GM18861 (cell line): ENCODE data around the gene CHI3L1.

Source experiments
- ATAC-seq: cut with Tn5 transposase; IDR thresholded peaks from one replicate; pipeline ENCODE4 v1.9.1; 2021; ENCODE audit not compliant: unreplicated experiment

Gene CHI3L1

DNA sequence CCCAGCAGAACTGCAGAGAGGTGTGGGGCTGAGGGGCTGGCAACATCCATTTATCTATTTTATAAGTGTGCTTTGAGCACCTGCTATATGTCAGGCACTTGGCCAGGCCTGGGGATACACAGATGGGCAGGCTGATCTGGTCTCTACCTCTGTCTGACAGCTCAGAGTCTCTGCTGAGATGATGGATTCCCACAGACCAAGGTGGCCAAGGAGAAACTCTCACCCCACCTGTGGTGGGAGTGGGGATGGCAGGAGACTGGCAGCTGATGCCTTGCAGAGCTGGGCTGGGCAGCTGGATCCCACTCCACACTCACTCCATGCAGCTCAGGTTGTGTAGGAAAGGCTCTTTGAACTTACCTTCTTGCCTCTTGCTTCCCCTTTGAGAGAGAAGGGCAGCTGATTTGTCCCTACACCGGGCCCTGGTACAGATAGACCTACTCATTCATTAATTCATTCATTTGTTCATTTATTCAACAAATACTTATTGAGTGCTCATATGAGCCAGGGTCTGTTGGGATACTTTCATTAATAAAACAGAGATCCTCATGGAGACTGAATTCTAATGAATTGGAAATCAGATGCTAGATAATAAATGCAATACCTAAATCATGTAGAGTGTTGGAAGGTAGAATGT is 50.0 kb downstream of the CHI3L1 start:
- ATAC-seq, result no peak

DNA sequence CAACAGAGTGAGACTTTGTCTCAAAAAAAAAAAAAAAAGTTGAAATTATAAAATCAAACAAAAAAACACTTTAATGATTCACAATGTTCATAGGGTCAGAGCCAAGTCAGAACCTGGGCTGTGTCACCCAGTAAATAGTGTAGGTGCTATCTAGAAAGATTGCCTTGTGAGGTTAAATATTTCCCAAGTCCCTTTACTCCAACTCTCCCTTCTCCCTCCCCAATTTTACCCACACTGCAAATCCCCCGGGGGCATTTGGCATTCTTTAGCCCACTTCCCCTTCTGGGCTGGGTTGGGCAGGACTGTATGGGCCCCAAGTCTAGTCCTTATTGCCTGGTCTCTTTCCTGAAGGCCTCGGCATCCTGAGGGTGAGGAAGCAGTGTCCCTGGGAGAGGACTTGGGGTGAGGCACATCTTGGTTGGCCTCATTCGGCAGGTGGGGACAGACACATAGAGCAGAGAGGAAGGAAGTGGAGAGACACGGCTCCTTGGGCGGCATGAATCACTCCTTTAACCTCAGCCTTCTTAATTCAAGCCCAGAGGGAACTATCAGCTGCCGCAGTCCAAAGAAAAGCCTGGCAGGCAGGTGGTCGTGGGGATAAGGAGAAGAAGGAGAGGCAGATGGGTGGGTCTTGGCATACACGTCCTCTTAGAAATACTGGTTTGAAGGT is 50.7 kb downstream of the CHI3L1 start:
- no peak for ATAC-seq

DNA sequence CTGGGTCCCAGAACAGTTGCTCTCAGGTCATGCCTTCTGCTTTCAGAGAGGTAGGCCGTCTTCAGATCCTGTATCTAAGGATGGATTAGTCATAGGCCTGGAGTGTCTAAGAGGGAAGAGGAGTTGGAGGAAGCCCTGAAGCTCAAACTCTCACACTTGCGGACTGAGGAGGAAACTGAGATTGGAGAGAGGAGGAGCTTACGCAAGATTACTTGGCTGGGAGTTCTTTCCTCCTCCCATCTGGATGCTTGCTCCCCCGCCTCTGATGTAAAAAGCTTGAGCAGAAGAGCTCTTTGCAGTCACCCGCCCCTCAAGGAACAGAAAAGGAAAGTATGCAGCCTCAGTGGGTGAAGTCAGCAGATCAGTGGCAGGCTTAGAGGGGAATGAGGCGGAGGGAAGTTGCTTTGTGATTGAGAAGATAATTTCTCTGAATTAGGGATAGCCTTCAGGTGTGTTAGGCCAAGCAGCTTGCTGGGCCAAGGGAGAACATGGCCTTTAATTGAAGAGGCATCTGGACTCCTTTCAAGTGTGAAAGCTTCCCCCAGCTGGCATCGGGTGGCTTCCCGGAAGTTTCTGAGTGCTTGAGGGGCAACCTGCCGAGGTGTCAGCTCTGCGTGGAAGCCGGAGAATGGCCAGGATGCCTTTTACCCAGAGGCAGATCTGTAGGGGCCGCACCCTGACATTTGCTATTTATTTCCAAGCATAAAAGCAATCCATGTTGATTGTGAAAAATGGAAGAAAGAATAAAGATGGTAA is 52.4 kb downstream of the CHI3L1 start:
- ATAC-seq, result no peak

GRCh38 chr1:203131548-203132200 is 54.8 kb downstream of the CHI3L1 start:
- ATAC-seq, result no peak

DNA sequence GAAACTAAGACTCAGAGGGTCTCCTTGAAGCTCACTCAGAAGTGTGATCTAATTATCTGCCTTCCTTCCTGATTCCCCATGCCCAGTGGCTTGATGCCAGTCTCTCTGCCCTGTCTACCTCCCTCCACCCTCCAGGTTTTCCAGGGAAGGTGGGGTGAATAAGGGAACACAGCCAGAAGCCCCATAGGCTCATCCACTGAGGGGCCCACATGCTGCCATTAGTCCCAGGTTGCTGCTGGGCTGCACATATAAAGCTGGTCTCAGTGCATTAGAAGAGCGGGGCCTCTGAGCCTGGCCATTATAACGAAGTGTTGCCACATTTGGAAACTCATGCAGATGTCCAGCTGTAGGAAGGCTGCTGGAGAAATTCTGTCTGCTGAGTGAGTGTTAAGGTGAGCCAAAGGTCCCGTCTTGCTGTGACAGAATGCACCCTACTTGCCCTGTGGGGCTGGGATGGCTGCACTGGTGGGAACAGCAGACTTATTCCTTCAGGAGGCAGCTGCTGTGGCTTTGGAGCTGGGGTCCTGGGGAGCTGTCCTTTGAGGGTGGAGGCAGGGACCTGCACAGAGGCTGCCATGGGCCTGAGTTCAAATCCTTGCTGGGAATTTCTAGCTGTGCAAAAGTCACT is 56.0 kb downstream of the CHI3L1 start:
- ATAC-seq, result no peak

- ATAC-seq, result no peak
These were observed 56.8 kb downstream of the CHI3L1 start for GRCh38 chr1:203129501-203130231.
